Fibroblast of lung (primary cell): ENCODE data around the gene PYGO2.

ENCODE experiments used
- EZH2 ChIP-seq: IDR thresholded peaks from 2 replicates; pipeline ENCODE4 v1.5.1; 2012; ENCODE audit warnings: low read length, control low read depth, mild to moderate bottlenecking; ENCODE audit errors: missing control alignments
- TF ChIP-seq, protein P1 (sequence below), 2 donors: IDR thresholded peaks in 1 of 2; conservative IDR thresholded peaks in 1 of 2; 1 replicate in 1 of 2; 2 replicates in 1 of 2; pipeline ENCODE4 v1.5.1; 2011 to 2012; ENCODE audit warnings: low read length in 2 of 2, control low read depth in 1 of 2, inconsistent platforms in 1 of 2, low read depth in 1 of 2, mild to moderate bottlenecking in 1 of 2

DNA sequence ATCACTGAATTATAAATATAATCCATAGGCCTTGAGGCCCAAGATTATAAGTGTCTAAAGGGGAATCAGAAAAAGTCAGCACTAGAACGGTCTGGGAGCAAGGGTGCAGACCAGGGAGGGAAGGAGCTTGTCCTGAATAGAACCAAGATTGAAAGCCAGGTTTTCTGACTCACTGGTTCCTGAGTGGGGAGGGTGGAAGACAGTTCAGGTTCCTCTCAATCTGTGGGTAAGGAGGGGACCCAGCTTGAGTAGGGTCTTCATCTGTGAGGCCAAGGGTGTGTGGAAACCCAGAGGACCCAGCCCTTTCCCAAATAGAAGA lies 32.6 kb upstream of the PYGO2 start:
- TF ChIP-seq, protein P1, sequence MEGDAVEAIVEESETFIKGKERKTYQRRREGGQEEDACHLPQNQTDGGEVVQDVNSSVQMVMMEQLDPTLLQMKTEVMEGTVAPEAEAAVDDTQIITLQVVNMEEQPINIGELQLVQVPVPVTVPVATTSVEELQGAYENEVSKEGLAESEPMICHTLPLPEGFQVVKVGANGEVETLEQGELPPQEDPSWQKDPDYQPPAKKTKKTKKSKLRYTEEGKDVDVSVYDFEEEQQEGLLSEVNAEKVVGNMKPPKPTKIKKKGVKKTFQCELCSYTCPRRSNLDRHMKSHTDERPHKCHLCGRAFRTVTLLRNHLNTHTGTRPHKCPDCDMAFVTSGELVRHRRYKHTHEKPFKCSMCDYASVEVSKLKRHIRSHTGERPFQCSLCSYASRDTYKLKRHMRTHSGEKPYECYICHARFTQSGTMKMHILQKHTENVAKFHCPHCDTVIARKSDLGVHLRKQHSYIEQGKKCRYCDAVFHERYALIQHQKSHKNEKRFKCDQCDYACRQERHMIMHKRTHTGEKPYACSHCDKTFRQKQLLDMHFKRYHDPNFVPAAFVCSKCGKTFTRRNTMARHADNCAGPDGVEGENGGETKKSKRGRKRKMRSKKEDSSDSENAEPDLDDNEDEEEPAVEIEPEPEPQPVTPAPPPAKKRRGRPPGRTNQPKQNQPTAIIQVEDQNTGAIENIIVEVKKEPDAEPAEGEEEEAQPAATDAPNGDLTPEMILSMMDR (conservative IDR thresholded peaks at IDR 0.05 in 1 of 2, IDR thresholded peaks at IDR 0.05 in 1 of 2; ENCODE audit: low read depth in 1 of 2, low read length in 2 of 2) = no peak
- TF ChIP-seq EZH2 = no peak
